Measurements from ENCODE around the gene HPS3.
A peak's percentile ranks its signal among the peaks of the same experiment; 100 is the strongest.

The HPS3 gene

GRCh38 chr3:149129326-149130205 lies at the start of gene HPS3:
Gene HPS3 (plus strand): TSS chr3:149129638. CDS start chr3:149129724, 86 bp downstream.
- H3K4me1 ChIP-seq (ENCODE audit: control insufficient read depth, insufficient read depth, low read length), result peaks cover 25% of the 10 kb centered on the region
- H3K36me3 ChIP-seq (ENCODE audit: control insufficient read depth, insufficient read depth, low read length), result peaks cover 11% of the 10 kb centered on the region
- H3K27ac ChIP-seq (ENCODE audit: low read depth, low read length), result peak within 1 kb of the TSS; percentile 45; the same call in 1 of the 2 replicates
- peak within 1 kb of the TSS; percentile 87 for H3K9ac ChIP-seq (ENCODE audit: low read length)
- H3K9me3 ChIP-seq (ENCODE audit: control insufficient read depth, insufficient read depth, low read depth, low read length), result no peaks in the 10 kb centered on the region
- H3K27me3 ChIP-seq (ENCODE audit: control insufficient read depth, insufficient read depth, low read length), result no peaks in the 10 kb centered on the region
- peak within 1 kb of the TSS; percentile 91 for H3K4me3 ChIP-seq (ENCODE audit: low read depth, low read length)

GRCh38 chr3:149080011-149080698 lies 49.3 kb upstream of the HPS3 start:
- Histone ChIP-seq H3K27ac (ENCODE audit: low read depth, low read length) (no peak overlapping the region), H3K27me3 (ENCODE audit: control insufficient read depth, insufficient read depth, low read length) (no peaks in the 10 kb centered on the region), H3K4me3 (ENCODE audit: low read depth, low read length) (no peak overlapping the region), H3K4me1 (ENCODE audit: control insufficient read depth, insufficient read depth, low read length) (no peaks in the 10 kb centered on the region), H3K9me3 (ENCODE audit: control insufficient read depth, insufficient read depth, low read depth, low read length) (no peaks in the 10 kb centered on the region), H3K36me3 (ENCODE audit: control insufficient read depth, insufficient read depth, low read length) (peaks cover 39% of the 10 kb centered on the region), H3K9ac (ENCODE audit: low read length) (no peak overlapping the region)

- Histone ChIP-seq H3K36me3 (ENCODE audit: control insufficient read depth, insufficient read depth, low read length) (peaks cover 35% of the 10 kb centered on the region), H3K27ac (ENCODE audit: low read depth, low read length) (no peak overlapping the region), H3K4me3 (ENCODE audit: low read depth, low read length) (no peak overlapping the region), H3K4me1 (ENCODE audit: control insufficient read depth, insufficient read depth, low read length) (no peaks in the 10 kb centered on the region), H3K9me3 (ENCODE audit: control insufficient read depth, insufficient read depth, low read depth, low read length) (no peaks in the 10 kb centered on the region), H3K9ac (ENCODE audit: low read length) (no peak overlapping the region), H3K27me3 (ENCODE audit: control insufficient read depth, insufficient read depth, low read length) (no peaks in the 10 kb centered on the region)
Measured at GRCh38 chr3:149080699-149081091, 48.7 kb upstream of the HPS3 start.

- H3K9me3 ChIP-seq (ENCODE audit: control insufficient read depth, insufficient read depth, low read depth, low read length), result peaks cover 2% of the 10 kb centered on the region
- H3K27ac ChIP-seq (ENCODE audit: low read depth, low read length), result no peak overlapping the region
- H3K27me3 ChIP-seq (ENCODE audit: control insufficient read depth, insufficient read depth, low read length), result peaks cover 2% of the 10 kb centered on the region; the same call in 1 of the 2 replicates
- no peaks in the 10 kb centered on the region for H3K4me1 ChIP-seq (ENCODE audit: control insufficient read depth, insufficient read depth, low read length)
- H3K36me3 ChIP-seq (ENCODE audit: control insufficient read depth, insufficient read depth, low read length), result peaks cover 33% of the 10 kb centered on the region
- no peak overlapping the region for H3K4me3 ChIP-seq (ENCODE audit: low read depth, low read length)
- H3K9ac ChIP-seq (ENCODE audit: low read length), result no peak overlapping the region
Measured at GRCh38 chr3:149081772-149082171, 47.7 kb upstream of the HPS3 start.

GRCh38 chr3:149085828-149086231 lies 43.6 kb upstream of the HPS3 start:
- Histone ChIP-seq H3K4me1 (ENCODE audit: control insufficient read depth, insufficient read depth, low read length) (no peaks in the 10 kb centered on the region), H3K9ac (ENCODE audit: low read length) (peak overlapping the region; percentile 78), H3K27me3 (ENCODE audit: control insufficient read depth, insufficient read depth, low read length) (peaks cover 7% of the 10 kb centered on the region; the same call in 1 of the 2 replicates), H3K36me3 (ENCODE audit: control insufficient read depth, insufficient read depth, low read length) (peaks cover 26% of the 10 kb centered on the region), H3K4me3 (ENCODE audit: low read depth, low read length) (peak overlapping the region; percentile 83), H3K9me3 (ENCODE audit: control insufficient read depth, insufficient read depth, low read depth, low read length) (peaks cover 7% of the 10 kb centered on the region), H3K27ac (ENCODE audit: low read depth, low read length) (0 out of 2 replicates have a peak overlapping the region, but pooled peaks have one; percentile 42)

GRCh38 chr3:149086232-149086988 lies 43.0 kb upstream of the HPS3 start, which contains the start of gene HLTF:
Gene HLTF (minus strand): TSS chr3:149086533. CDS start chr3:149086336, 197 bp downstream.
- Histone ChIP-seq H3K27ac (ENCODE audit: low read depth, low read length) (0 out of 2 replicates have a peak within 1 kb of the TSS, but pooled peaks have one; percentile 42), H3K9me3 (ENCODE audit: control insufficient read depth, insufficient read depth, low read depth, low read length) (peaks cover 7% of the 10 kb centered on the region)

GRCh38 chr3:149087208-149087607 lies 42.2 kb upstream of the HPS3 start:
- H3K27me3 ChIP-seq (ENCODE audit: control insufficient read depth, insufficient read depth, low read length), result peaks cover 7% of the 10 kb centered on the region; the same call in 1 of the 2 replicates
- H3K9ac ChIP-seq (ENCODE audit: low read length), result no peak overlapping the region
- no peak overlapping the region for H3K4me3 ChIP-seq (ENCODE audit: low read depth, low read length)
- peaks cover 20% of the 10 kb centered on the region for H3K36me3 ChIP-seq (ENCODE audit: control insufficient read depth, insufficient read depth, low read length)
- peaks cover 7% of the 10 kb centered on the region for H3K9me3 ChIP-seq (ENCODE audit: control insufficient read depth, insufficient read depth, low read depth, low read length)
- no peak overlapping the region for H3K27ac ChIP-seq (ENCODE audit: low read depth, low read length)
- no peaks in the 10 kb centered on the region for H3K4me1 ChIP-seq (ENCODE audit: control insufficient read depth, insufficient read depth, low read length)

More at GRCh38 chr3:149086232-149086988, 43.0 kb upstream of the HPS3 start, which contains the start of gene HLTF:
- Histone ChIP-seq H3K4me1 (ENCODE audit: control insufficient read depth, insufficient read depth, low read length) (no peaks in the 10 kb centered on the region), H3K27me3 (ENCODE audit: control insufficient read depth, insufficient read depth, low read length) (peaks cover 7% of the 10 kb centered on the region; the same call in 1 of the 2 replicates), H3K4me3 (ENCODE audit: low read depth, low read length) (peak within 1 kb of the TSS; percentile 83), H3K9ac (ENCODE audit: low read length) (peak within 1 kb of the TSS; percentile 78), H3K36me3 (ENCODE audit: control insufficient read depth, insufficient read depth, low read length) (peaks cover 23% of the 10 kb centered on the region)

- Histone ChIP-seq H3K27me3 (ENCODE audit: control insufficient read depth, insufficient read depth, low read length) (peaks cover 7% of the 10 kb centered on the region; the same call in 1 of the 2 replicates), H3K9me3 (ENCODE audit: control insufficient read depth, insufficient read depth, low read depth, low read length) (peaks cover 7% of the 10 kb centered on the region), H3K4me1 (ENCODE audit: control insufficient read depth, insufficient read depth, low read length) (no peaks in the 10 kb centered on the region), H3K27ac (ENCODE audit: low read depth, low read length) (no peak overlapping the region), H3K4me3 (ENCODE audit: low read depth, low read length) (no peak overlapping the region), H3K9ac (ENCODE audit: low read length) (no peak overlapping the region), H3K36me3 (ENCODE audit: control insufficient read depth, insufficient read depth, low read length) (peaks cover 2% of the 10 kb centered on the region; the same call in 1 of the 2 replicates)
Measured at GRCh38 chr3:149089395-149089794, 40.0 kb upstream of the HPS3 start.

- Histone ChIP-seq H3K9ac (ENCODE audit: low read length) (no peak overlapping the region), H3K36me3 (ENCODE audit: control insufficient read depth, insufficient read depth, low read length) (no peaks in the 10 kb centered on the region), H3K4me1 (ENCODE audit: control insufficient read depth, insufficient read depth, low read length) (no peaks in the 10 kb centered on the region), H3K9me3 (ENCODE audit: control insufficient read depth, insufficient read depth, low read depth, low read length) (peaks cover 7% of the 10 kb centered on the region), H3K4me3 (ENCODE audit: low read depth, low read length) (no peak overlapping the region), H3K27ac (ENCODE audit: low read depth, low read length) (no peak overlapping the region), H3K27me3 (ENCODE audit: control insufficient read depth, insufficient read depth, low read length) (peaks cover 7% of the 10 kb centered on the region; the same call in 1 of the 2 replicates)
Measured at GRCh38 chr3:149090461-149090860, 39.0 kb upstream of the HPS3 start.

GRCh38 chr3:149090907-149091306 lies 38.5 kb upstream of the HPS3 start:
- Histone ChIP-seq H3K9me3 (ENCODE audit: control insufficient read depth, insufficient read depth, low read depth, low read length) (peaks cover 7% of the 10 kb centered on the region), H3K9ac (ENCODE audit: low read length) (no peak overlapping the region), H3K36me3 (ENCODE audit: control insufficient read depth, insufficient read depth, low read length) (no peaks in the 10 kb centered on the region), H3K27ac (ENCODE audit: low read depth, low read length) (no peak overlapping the region), H3K4me1 (ENCODE audit: control insufficient read depth, insufficient read depth, low read length) (no peaks in the 10 kb centered on the region), H3K27me3 (ENCODE audit: control insufficient read depth, insufficient read depth, low read length) (peaks cover 7% of the 10 kb centered on the region; the same call in 1 of the 2 replicates), H3K4me3 (ENCODE audit: low read depth, low read length) (no peak overlapping the region)
